ENCODE results near the gene FLRT2. TPM values are rescaled to one million over a fixed set of nuclear protein-coding genes. Genes with fewer than 3 reads are reported as not detected.

FLRT2 gene
- total and polyA plus RNA-seq, 7 donors: 0.60 to 13.0 (median 3.0) TPM

- WGBS, 2 donors: 90 to 92% methylated on average over 13 of the region's 13 CpGs
- Histone ChIP-seq H3K27ac (no peak overlapping the region), H3K4me3 (no peak overlapping the region), H3K4me1 (no peaks in the 10 kb centered on the region), H3K27me3 (no peaks in the 10 kb centered on the region), H3K9me3 (no peaks in the 10 kb centered on the region), H3K36me3 (peaks cover 0 to 6% (median 0%) of the 10 kb centered on the region in 4 donors)
- intact Hi-C loops (cut with DNase I): no loop called here
- DNase-seq: no peak
- no peak for TF ChIP-seq POLR2AphosphoS5 (IDR thresholded peaks at IDR 0.05)
- no peak for TF ChIP-seq EP300 (IDR thresholded peaks at IDR 0.05)
- TF ChIP-seq CTCF (IDR thresholded peaks at IDR 0.05): no peak
- TF ChIP-seq POLR2A (IDR thresholded peaks at IDR 0.05): no peak
Observed at GRCh38 chr14:85622106-85622505, 92.2 kb downstream of the FLRT2 start.

GRCh38 chr14:85622986-85623685 lies 93.2 kb downstream of the FLRT2 start:
- WGBS, 2 donors: 96% methylated on average over 27 of the region's 27 CpGs
- Histone ChIP-seq H3K27ac (no peak overlapping the region), H3K9me3 (no peaks in the 10 kb centered on the region), H3K4me1 (no peaks in the 10 kb centered on the region), H3K27me3 (no peaks in the 10 kb centered on the region), H3K36me3 (peaks cover 0 to 6% (median 0%) of the 10 kb centered on the region in 4 donors), H3K4me3 (no peak overlapping the region)
- TF ChIP-seq EP300 (IDR thresholded peaks at IDR 0.05): no peak
- no peak for TF ChIP-seq CTCF (IDR thresholded peaks at IDR 0.05)
- no peak for TF ChIP-seq POLR2A (IDR thresholded peaks at IDR 0.05)
- TF ChIP-seq POLR2AphosphoS5 (IDR thresholded peaks at IDR 0.05): no peak
- no peak for DNase-seq
- intact Hi-C loops (cut with DNase I): no loop called here

GRCh38 chr14:85625925-85626585 lies 96.1 kb downstream of the FLRT2 start:
- TF ChIP-seq CTCF (IDR thresholded peaks at IDR 0.05) (no peak), POLR2A (IDR thresholded peaks at IDR 0.05) (no peak)
- 86 to 93% methylated on average over 3 of the region's 3 CpGs for WGBS, 2 donors
- H3K4me1 ChIP-seq: no peaks in the 10 kb centered on the region
- no peak for DNase-seq
- no peak overlapping the region for H3K27ac ChIP-seq
- no peaks in the 10 kb centered on the region for H3K27me3 ChIP-seq
- H3K36me3 ChIP-seq: peaks cover 0 to 6% (median 0%) of the 10 kb centered on the region in 4 donors
- no peaks in the 10 kb centered on the region for H3K9me3 ChIP-seq
- intact Hi-C loops (cut with DNase I): no loop called here
- no peak overlapping the region for H3K4me3 ChIP-seq

- H3K27ac ChIP-seq: no peak overlapping the region
- H3K4me3 ChIP-seq: no peak overlapping the region
- no peak for DNase-seq
- no peaks in the 10 kb centered on the region for H3K36me3 ChIP-seq
- no peaks in the 10 kb centered on the region for H3K9me3 ChIP-seq
- no peaks in the 10 kb centered on the region for H3K4me1 ChIP-seq
- intact Hi-C loops (cut with DNase I): no loop called here
- H3K27me3 ChIP-seq: no peaks in the 10 kb centered on the region
- TF ChIP-seq POLR2AphosphoS5 (IDR thresholded peaks at IDR 0.05) (no peak), EP300 (IDR thresholded peaks at IDR 0.05) (no peak), CTCF (IDR thresholded peaks at IDR 0.05) (no peak), POLR2A (IDR thresholded peaks at IDR 0.05) (no peak)
Observed at GRCh38 chr14:85634205-85634604, 104.3 kb downstream of the FLRT2 start.
